ENCODE measurements around the gene ATP2B3. TPM values are rescaled to one million over a fixed set of nuclear protein-coding genes. Genes with fewer than 3 reads are reported as not detected.

ATP2B3 gene
- total and polyA plus RNA-seq, 2 experiments from 2014 or later = 0.17 TPM; not detected in 1

DNA sequence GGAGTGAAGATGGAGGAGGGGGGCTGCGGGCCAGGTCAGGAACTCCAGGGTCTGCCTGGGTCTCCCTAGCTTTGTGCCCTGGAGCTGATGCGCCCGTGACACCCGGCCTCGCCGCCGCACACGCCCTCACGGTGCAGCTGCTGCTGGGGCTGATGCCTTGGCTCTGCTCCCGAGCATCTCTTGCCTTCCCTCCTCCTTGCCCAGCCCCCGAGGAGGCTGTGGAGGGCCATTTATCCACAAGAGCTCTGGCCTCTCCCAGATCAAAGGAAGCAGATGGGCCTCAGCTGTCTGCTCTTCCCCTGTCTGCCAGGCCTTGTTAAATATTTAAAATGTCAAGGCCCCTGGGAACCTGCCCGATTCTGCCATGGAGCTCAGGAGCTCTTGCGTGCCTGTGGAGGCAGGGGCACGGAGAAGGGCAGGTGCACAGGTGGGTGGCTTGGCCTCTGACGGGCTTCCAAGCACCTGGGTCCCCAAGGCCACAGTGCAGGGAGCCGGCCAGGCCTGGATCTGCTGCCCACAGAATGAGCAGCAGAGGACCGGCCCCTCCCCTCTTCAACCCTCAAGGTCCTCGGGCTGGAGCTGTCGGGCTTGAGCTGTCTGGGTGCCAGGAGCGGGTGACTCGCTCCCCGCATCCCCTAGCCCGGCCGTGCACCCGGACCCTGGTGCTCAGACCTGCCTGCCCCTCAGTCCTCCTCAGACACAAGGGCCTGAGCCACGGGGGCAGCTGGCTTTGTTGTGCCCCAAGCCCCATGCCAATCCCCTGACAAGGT, 20.3 kb downstream of the ATP2B3 start (continued):
- TF ChIP-seq JUNB (IDR thresholded peaks at IDR 0.05; ENCODE audit: unreplicated experiment) = no peak
- no peak for TF ChIP-seq POLR2AphosphoS5 (IDR thresholded peaks at IDR 0.05; ENCODE audit: low read depth)
- TF ChIP-seq EZH2 (IDR thresholded peaks at IDR 0.05; ENCODE audit: low read depth, unreplicated experiment) = no peak
- TF ChIP-seq REST (IDR thresholded peaks at IDR 0.05; ENCODE audit: unreplicated experiment) = no peak
- TF ChIP-seq EZH2phosphoT487 (IDR thresholded peaks at IDR 0.05; ENCODE audit: unreplicated experiment) = no peak

GRCh38 chrX:153538424-153538823, 21.0 kb downstream of the ATP2B3 start:
- H3K4me3 Mint-ChIP-seq = no peak overlapping the region
- Histone ChIP-seq H3F3A (replicated peaks; ENCODE audit: low read depth) (no peaks in the 10 kb centered on the region), H3K36me3 (ENCODE audit: insufficient read depth) (no peaks in the 10 kb centered on the region), H3K4me2 (no peak overlapping the region), H3K27me3 (ENCODE audit: insufficient read depth) (no peaks in the 10 kb centered on the region), H4K20me1 (replicated peaks; ENCODE audit: insufficient read depth) (no peaks in the 10 kb centered on the region), H3K27ac (ENCODE audit: low read depth) (no peak overlapping the region), H3K4me1 (ENCODE audit: insufficient read depth) (no peaks in the 10 kb centered on the region), H3K4me3 (no peak overlapping the region), H2AFZ (no peak overlapping the region), H3K9me2 (ENCODE audit: insufficient read depth) (no peaks in the 10 kb centered on the region), H3K79me2 (replicated peaks; ENCODE audit: insufficient read depth) (no peaks in the 10 kb centered on the region)
- DNase-seq (ENCODE audit: low spot score) (no peak), ATAC-seq (no peak)
- no peaks in the 10 kb centered on the region for H3K4me1 Mint-ChIP-seq
- no peaks in the 10 kb centered on the region for H3K9me3 Mint-ChIP-seq
- H3K36me3 Mint-ChIP-seq (ENCODE audit: low read depth) = no peaks in the 10 kb centered on the region
- H3K27me3 Mint-ChIP-seq (ENCODE audit: insufficient read depth, low read depth, poor library complexity) = peaks cover 2% of the 10 kb centered on the region
- H3K27ac Mint-ChIP-seq = no peak overlapping the region
- TF ChIP-seq EZH2 (IDR thresholded peaks at IDR 0.05; ENCODE audit: low read depth, unreplicated experiment) (no peak), CREB1 (CRISPR knock-in tag; IDR thresholded peaks at IDR 0.05; ENCODE audit: low read depth) (no peak), ZNF114 (CRISPR knock-in tag; IDR thresholded peaks at IDR 0.05) (no peak), CTCF (conservative IDR thresholded peaks at IDR 0.05; ENCODE audit: low read depth in 2 of 2) (no peak), REST (IDR thresholded peaks at IDR 0.05; ENCODE audit: unreplicated experiment) (no peak), JUNB (IDR thresholded peaks at IDR 0.05; ENCODE audit: unreplicated experiment) (no peak)
- TF ChIP-seq, protein P1, sequence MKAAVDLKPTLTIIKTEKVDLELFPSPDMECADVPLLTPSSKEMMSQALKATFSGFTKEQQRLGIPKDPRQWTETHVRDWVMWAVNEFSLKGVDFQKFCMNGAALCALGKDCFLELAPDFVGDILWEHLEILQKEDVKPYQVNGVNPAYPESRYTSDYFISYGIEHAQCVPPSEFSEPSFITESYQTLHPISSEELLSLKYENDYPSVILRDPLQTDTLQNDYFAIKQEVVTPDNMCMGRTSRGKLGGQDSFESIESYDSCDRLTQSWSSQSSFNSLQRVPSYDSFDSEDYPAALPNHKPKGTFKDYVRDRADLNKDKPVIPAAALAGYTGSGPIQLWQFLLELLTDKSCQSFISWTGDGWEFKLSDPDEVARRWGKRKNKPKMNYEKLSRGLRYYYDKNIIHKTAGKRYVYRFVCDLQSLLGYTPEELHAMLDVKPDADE (IDR thresholded peaks at IDR 0.05) = no peak

All from GM23338 (cell line).